Gastrocnemius medialis (tissue), 4 donors: ENCODE measurements around the gene PTPN22.

Source experiments
- CTCF ChIP-seq, 5 experiments: fragments of 450-650 bp in 3 of 5; fragments of 200-600 bp in 2 of 5; sonication (generic) in 2 of 5; IDR thresholded peaks in 4 of 5; conservative IDR thresholded peaks in 1 of 5; 1 replicate in 4 of 5; 2 replicates in 1 of 5; pipeline ENCODE4 v1.5.1; 2016 to 2019; ENCODE audit warnings: antibody characterized with exemption in 5 of 5, mild to moderate bottlenecking in 3 of 5, moderate library complexity in 3 of 5
- POLR2A ChIP-seq, 2 donors: fragments of 450-650 bp; IDR thresholded peaks; one replicate each; pipeline ENCODE4 v1.6.1; 2017; ENCODE audit warnings: antibody characterized with exemption in 2 of 2, mild to moderate bottlenecking in 2 of 2, moderate library complexity in 2 of 2

DNA sequence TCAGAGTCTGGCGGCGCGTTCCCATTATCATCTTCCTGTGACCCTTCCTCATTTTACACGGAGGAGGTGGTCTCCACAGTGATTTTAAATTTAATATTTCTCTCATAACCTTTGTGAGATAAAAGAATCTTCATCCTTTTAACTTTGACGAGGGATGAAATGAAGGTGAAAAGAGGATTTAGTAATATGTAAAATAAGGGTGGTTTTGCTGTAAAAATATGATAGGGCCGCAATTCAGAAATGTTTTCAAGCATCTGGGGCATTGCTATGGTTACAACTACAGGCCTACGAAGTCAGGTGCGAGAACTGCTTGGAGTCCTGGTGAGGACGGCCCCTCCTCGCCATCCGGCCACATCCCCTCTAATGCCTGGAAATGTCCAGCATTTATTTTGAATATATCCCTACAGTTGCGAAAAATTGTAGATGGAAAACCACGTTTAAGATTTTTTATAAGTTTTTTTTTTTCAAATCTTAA, 58.8 kb downstream of the PTPN22 start:
- TF ChIP-seq CTCF (IDR thresholded peaks at IDR 0.05 in 4 of 5, conservative IDR thresholded peaks at IDR 0.05 in 1 of 5) = no peak
- no peak for TF ChIP-seq POLR2A (IDR thresholded peaks at IDR 0.05)
